CD4-positive, alpha-beta T cell (primary cell): ENCODE measurements around the gene HSD17B4. TPM values are rescaled to one million over a fixed set of nuclear protein-coding genes. Genes with fewer than 3 reads are reported as not detected.
A peak's percentile ranks its signal among the peaks of the same experiment; 100 is the strongest.

Source experiments
- ATAC-seq: fragments of 200-7000 bp; cut with Tn5 transposase; one replicate; pipeline ENCODE4 v1.10.0; 2022; ENCODE audit warnings: mild to moderate bottlenecking; ENCODE audit not compliant: poor library complexity
- CTCF ChIA-PET: fragments of 350-600 bp; sonication (Branson Sonifier 250); formaldehyde crosslinking; loops from one replicate; lab custom pipeline; 2021; ENCODE audit warnings: antibody characterized with exemption, inconsistent platforms; lab: Charles Lee
- POLR2A ChIA-PET: fragments of 350-600 bp; sonication (Branson Sonifier 250); formaldehyde crosslinking; loops from one replicate; lab custom pipeline; 2021; ENCODE audit warnings: antibody characterized with exemption, inconsistent platforms; lab: Charles Lee
- DNase-seq, 14 experiments: peaks; one replicate each; pipeline ENCODE4 v3.0.0-alpha.2; 2013 to 2020; ENCODE audit warnings: mixed read lengths in 2 of 14
- H3K27ac ChIP-seq, 2 donors: one replicate each; pipeline versions ENCODE4 v1.5.1 to v1.7.0; 2013; ENCODE audit warnings: low read length in 2 of 2, low read depth in 1 of 2, mild to moderate bottlenecking in 1 of 2
- H3K27me3 ChIP-seq, 2 experiments: 1 replicate in 1 of 2; 2 replicates in 1 of 2; pipeline versions ENCODE4 v1.6.1 to v1.7.0; 2013; ENCODE audit warnings: low read length in 2 of 2, control low read depth in 1 of 2, mild to moderate bottlenecking in 1 of 2, moderate library complexity in 1 of 2; ENCODE audit not compliant: insufficient read depth in 2 of 2, control insufficient read depth in 1 of 2
- H3K36me3 ChIP-seq: one replicate; pipeline ENCODE4 v1.6.1; 2013; ENCODE audit warnings: low read length, control low read depth; ENCODE audit not compliant: insufficient read depth
- H3K4me1 ChIP-seq: one replicate; pipeline ENCODE4 v1.6.1; 2013; ENCODE audit warnings: low read length, control low read depth; ENCODE audit not compliant: insufficient read depth
- H3K4me3 ChIP-seq: one replicate; pipeline ENCODE4 v1.5.1; 2013; ENCODE audit warnings: mild to moderate bottlenecking, low read length, moderate library complexity
- H3K9me3 ChIP-seq, 2 experiments: 1 replicate in 1 of 2; 2 replicates in 1 of 2; pipeline versions ENCODE4 v1.6.1 to v1.7.0; 2013; ENCODE audit warnings: low read length in 2 of 2, mild to moderate bottlenecking in 2 of 2, control low read depth in 1 of 2, moderate library complexity in 1 of 2; ENCODE audit not compliant: control insufficient read depth in 1 of 2, insufficient read depth in 1 of 2
- H3K27ac Mint-ChIP-seq: one replicate; pipeline ENCODE4 v1.8.0; 2020; ENCODE audit warnings: mixed read lengths
- H3K27me3 Mint-ChIP-seq: one replicate; pipeline ENCODE4 v1.8.0; 2021; ENCODE audit warnings: mixed read lengths
- H3K36me3 Mint-ChIP-seq: one replicate; pipeline ENCODE4 v1.8.0; 2021; ENCODE audit warnings: low read depth, mixed read lengths
- H3K4me1 Mint-ChIP-seq: one replicate; pipeline ENCODE4 v1.8.0; 2021; ENCODE audit warnings: low read depth, mixed read lengths
- H3K4me3 Mint-ChIP-seq: one replicate; pipeline ENCODE4 v1.8.0; 2020; ENCODE audit warnings: mild to moderate bottlenecking, mixed read lengths
- H3K9me3 Mint-ChIP-seq: one replicate; pipeline ENCODE4 v1.8.0; 2020; ENCODE audit warnings: mixed read lengths
- intact Hi-C, 2 experiments: fragments of 100-400 bp; cut with DNase I in 1 of 2; cut with micrococcal nuclease in 1 of 2; formaldehyde crosslinking; loops; one replicate each; pipeline versions ENCODE4 v1.15.1 to v1.9.0; 2023 to 2025; cut with DNase I, micrococcal nuclease
- total RNA-seq, 174 experiments: library from RNA in 2 of 174; stranded (reverse) in 2 of 174; gene quantifications; one replicate each; pipeline ENCODE4 v1.2.3 and lab custom pipeline; 2021 to 2026
- TF ChIP-seq, protein P1 (sequence below): fragments of 200-600 bp; IDR thresholded peaks from one replicate; pipeline ENCODE4 v1.8.0; 2022; ENCODE audit warnings: antibody characterized with exemption, mild to moderate bottlenecking

HSD17B4 gene
- total RNA-seq, 2 experiments from 2014 or later = 11.9 to 13.1 TPM

DNA sequence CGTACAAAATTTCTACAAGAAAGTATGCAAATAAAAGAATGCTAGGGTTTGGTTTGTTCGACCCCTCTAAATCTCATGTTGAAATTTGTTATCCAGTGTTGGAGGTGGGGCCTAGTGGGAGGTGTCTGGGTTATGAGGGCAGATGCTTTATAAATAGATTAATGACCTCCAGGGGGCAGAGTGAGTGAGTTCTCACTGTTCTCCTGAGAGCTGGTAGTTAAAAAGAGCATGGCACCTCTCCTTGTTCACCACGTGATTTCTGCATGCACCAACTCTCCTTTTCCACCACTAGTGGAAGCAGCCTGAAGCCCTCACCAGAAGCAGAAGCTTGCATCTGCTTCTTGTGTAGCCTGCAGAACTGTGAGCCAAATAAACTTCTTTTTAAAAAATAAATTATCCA lies 126.6 kb downstream of the HSD17B4 start:
- Mint-ChIP-seq H3K4me1 (no peaks in the 10 kb centered on the region), H3K36me3 (no peaks in the 10 kb centered on the region), H3K4me3 (no peak overlapping the region), H3K9me3 (no peaks in the 10 kb centered on the region), H3K27me3 (peaks cover 19% of the 10 kb centered on the region), H3K27ac (no peak overlapping the region)
- peaks cover 0 to 3% of the 10 kb centered on the region in 2 experiments for H3K27me3 ChIP-seq
- no peak overlapping the region for H3K4me3 ChIP-seq
- DNase-seq (peak in 3 of 14 experiments; percentile 7 to 25 (median 11)), ATAC-seq (no peak)
- H3K4me1 ChIP-seq = no peaks in the 10 kb centered on the region
- no peaks in the 10 kb centered on the region for H3K36me3 ChIP-seq
- H3K27ac ChIP-seq = no peak overlapping the region
- CTCF ChIA-PET = no interaction called here
- intact Hi-C loops = no loop called here
- POLR2A ChIA-PET = no interaction called here
- H3K9me3 ChIP-seq = no peaks in the 10 kb centered on the region
- TF ChIP-seq, protein P1, sequence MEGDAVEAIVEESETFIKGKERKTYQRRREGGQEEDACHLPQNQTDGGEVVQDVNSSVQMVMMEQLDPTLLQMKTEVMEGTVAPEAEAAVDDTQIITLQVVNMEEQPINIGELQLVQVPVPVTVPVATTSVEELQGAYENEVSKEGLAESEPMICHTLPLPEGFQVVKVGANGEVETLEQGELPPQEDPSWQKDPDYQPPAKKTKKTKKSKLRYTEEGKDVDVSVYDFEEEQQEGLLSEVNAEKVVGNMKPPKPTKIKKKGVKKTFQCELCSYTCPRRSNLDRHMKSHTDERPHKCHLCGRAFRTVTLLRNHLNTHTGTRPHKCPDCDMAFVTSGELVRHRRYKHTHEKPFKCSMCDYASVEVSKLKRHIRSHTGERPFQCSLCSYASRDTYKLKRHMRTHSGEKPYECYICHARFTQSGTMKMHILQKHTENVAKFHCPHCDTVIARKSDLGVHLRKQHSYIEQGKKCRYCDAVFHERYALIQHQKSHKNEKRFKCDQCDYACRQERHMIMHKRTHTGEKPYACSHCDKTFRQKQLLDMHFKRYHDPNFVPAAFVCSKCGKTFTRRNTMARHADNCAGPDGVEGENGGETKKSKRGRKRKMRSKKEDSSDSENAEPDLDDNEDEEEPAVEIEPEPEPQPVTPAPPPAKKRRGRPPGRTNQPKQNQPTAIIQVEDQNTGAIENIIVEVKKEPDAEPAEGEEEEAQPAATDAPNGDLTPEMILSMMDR = no peak

DNA sequence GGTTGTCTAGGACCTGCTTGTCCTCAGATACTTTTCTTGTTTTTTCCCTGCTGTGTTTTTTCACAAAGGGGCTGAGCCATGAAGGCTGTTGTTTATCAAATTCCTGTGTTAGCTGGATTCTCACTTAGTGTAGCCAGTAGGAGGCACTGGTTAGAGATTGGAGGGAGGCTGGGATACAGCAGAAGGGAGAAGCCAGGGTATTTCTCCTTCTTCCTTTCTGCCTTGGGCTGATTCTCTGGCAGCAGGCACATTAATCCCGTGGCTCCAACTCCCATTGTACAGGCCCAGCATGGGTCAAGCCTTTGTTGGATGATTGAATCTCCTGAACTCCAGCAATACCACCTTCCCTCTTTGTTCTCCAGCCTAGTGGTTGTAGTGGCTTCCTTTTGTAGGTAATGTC lies 130.7 kb downstream of the HSD17B4 start:
- intact Hi-C loops = no loop called here
- Histone ChIP-seq H3K27me3 (peaks cover 0 to 3% of the 10 kb centered on the region in 2 experiments), H3K4me1 (no peaks in the 10 kb centered on the region), H3K9me3 (no peaks in the 10 kb centered on the region), H3K4me3 (no peak overlapping the region), H3K27ac (no peak overlapping the region), H3K36me3 (no peaks in the 10 kb centered on the region)
- Mint-ChIP-seq H3K27ac (no peak overlapping the region), H3K4me3 (no peak overlapping the region), H3K27me3 (peaks cover 29% of the 10 kb centered on the region), H3K36me3 (no peaks in the 10 kb centered on the region), H3K9me3 (no peaks in the 10 kb centered on the region), H3K4me1 (no peaks in the 10 kb centered on the region)
- TF ChIP-seq, protein P1 = no peak
- ChIA-PET CTCF (no interaction called here), POLR2A (no interaction called here)
- ATAC-seq = no peak
- no peak for DNase-seq

DNA sequence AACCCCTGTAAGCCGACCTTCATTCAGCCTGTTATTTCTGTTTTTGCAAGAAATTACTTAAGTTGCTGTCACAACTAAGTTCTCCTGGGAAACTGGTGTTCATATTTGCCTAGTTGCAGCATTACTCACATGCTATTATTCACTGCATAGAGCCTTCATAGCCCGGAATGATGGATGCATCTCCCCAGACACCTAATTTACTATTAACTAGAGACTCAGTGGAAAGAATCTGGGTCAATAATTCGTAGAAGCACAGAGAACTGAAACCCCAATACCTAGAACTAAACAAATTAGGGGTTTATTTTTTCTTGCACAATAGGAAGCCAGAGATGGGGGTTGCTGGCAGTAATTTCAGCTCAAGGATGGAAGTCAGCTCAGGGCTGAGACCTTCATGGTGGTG lies 131.4 kb downstream of the HSD17B4 start:
- POLR2A ChIA-PET = no interaction called here
- CTCF ChIA-PET = no interaction called here
- no peak overlapping the region for H3K4me3 ChIP-seq
- DNase-seq (no peak), ATAC-seq (no peak)
- intact Hi-C loops = no loop called here
- no peak overlapping the region for H3K4me3 Mint-ChIP-seq
- no peak overlapping the region for H3K27ac Mint-ChIP-seq
- no peaks in the 10 kb centered on the region for H3K36me3 ChIP-seq
- H3K4me1 Mint-ChIP-seq = no peaks in the 10 kb centered on the region
- peaks cover 32% of the 10 kb centered on the region for H3K27me3 Mint-ChIP-seq
- H3K36me3 Mint-ChIP-seq = no peaks in the 10 kb centered on the region
- no peaks in the 10 kb centered on the region for H3K4me1 ChIP-seq
- H3K9me3 Mint-ChIP-seq = no peaks in the 10 kb centered on the region
- TF ChIP-seq, protein P1 = no peak
- H3K27ac ChIP-seq = no peak overlapping the region
- no peaks in the 10 kb centered on the region for H3K9me3 ChIP-seq
- peaks cover 0 to 3% of the 10 kb centered on the region in 2 experiments for H3K27me3 ChIP-seq

Other genes starting within 250 kb of the HSD17B4 start
- 100 to 1,000 TPM; 106 to 114 TPM for gene TNFAIP8, start 96.5 kb upstream of the HSD17B4 start, total RNA-seq
- gene FAM170A, start 177.1 kb downstream of the HSD17B4 start, total RNA-seq = not detected